GM21737 (cell line): ENCODE measurements around the gene PRKG1.
A peak's percentile ranks its signal among the peaks of the same experiment; 100 is the strongest.

ENCODE experiments used
- ATAC-seq: cut with Tn5 transposase; IDR thresholded peaks from one replicate; pipeline ENCODE4 v1.9.1; 2021; ENCODE audit warnings: mild to moderate bottlenecking, moderate library complexity; ENCODE audit not compliant: unreplicated experiment

PRKG1 gene

GRCh38 chr10:52268790-52269189 lies 1194.5 kb downstream of the PRKG1 start:
- ATAC-seq, result no peak

GRCh38 chr10:52269233-52269632 lies 1194.9 kb downstream of the PRKG1 start:
- ATAC-seq, result no peak

- no peak for ATAC-seq
These were observed 1201.9 kb downstream of the PRKG1 start for GRCh38 chr10:52276163-52276562.

- no peak for ATAC-seq
These were observed 1202.7 kb downstream of the PRKG1 start for GRCh38 chr10:52276986-52277385.

GRCh38 chr10:52279546-52279945 lies 1205.3 kb downstream of the PRKG1 start:
- no peak for ATAC-seq

GRCh38 chr10:52280051-52280450 lies 1205.8 kb downstream of the PRKG1 start:
- no peak for ATAC-seq

GRCh38 chr10:52283174-52283573 lies 1208.9 kb downstream of the PRKG1 start:
- no peak for ATAC-seq

GRCh38 chr10:52284416-52285013 lies 1210.2 kb downstream of the PRKG1 start:
- ATAC-seq, result no peak

- ATAC-seq, result no peak
These were observed 1213.6 kb downstream of the PRKG1 start for GRCh38 chr10:52287866-52288265.

GRCh38 chr10:52297747-52298146 lies 1223.5 kb downstream of the PRKG1 start:
- ATAC-seq, result no peak

- no peak for ATAC-seq
These were observed 1226.5 kb downstream of the PRKG1 start for GRCh38 chr10:52300599-52301277.

GRCh38 chr10:52308251-52309031 lies 1234.2 kb downstream of the PRKG1 start:
- ATAC-seq, result no peak

- ATAC-seq, result no peak
These were observed 1238.6 kb downstream of the PRKG1 start for GRCh38 chr10:52312942-52313255.

- peak; percentile 17 for ATAC-seq
These were observed 1239.1 kb downstream of the PRKG1 start for GRCh38 chr10:52313256-52313932.

GRCh38 chr10:52313933-52314821 lies 1239.9 kb downstream of the PRKG1 start, which contains the start of gene DKK1:
DKK1 (plus strand) TSS chr10:52314281; CDS start chr10:52314435, 154 bp downstream.
- peak; percentile 56 for ATAC-seq

- no peak for ATAC-seq
These were observed 1240.7 kb downstream of the PRKG1 start for GRCh38 chr10:52314822-52315552.

GRCh38 chr10:52316001-52316400 lies 1241.7 kb downstream of the PRKG1 start:
- ATAC-seq, result no peak

- ATAC-seq, result no peak
These were observed 1242.2 kb downstream of the PRKG1 start for GRCh38 chr10:52316500-52316899.

- no peak for ATAC-seq
These were observed 1243.9 kb downstream of the PRKG1 start for GRCh38 chr10:52318136-52318701.
